HG02623 (cell line): ENCODE data around the gene DDX25.
"Not testable (repeated sequence)": the region's sequence is repeated elsewhere in the genome, so short reads cannot be mapped to it uniquely, and the experiment has no call there.

Source experiments
- ATAC-seq: cut with Tn5 transposase; IDR thresholded peaks from one replicate; pipeline ENCODE4 v1.9.1; 2021; ENCODE audit warnings: moderate library complexity; ENCODE audit not compliant: unreplicated experiment

The DDX25 gene

DNA sequence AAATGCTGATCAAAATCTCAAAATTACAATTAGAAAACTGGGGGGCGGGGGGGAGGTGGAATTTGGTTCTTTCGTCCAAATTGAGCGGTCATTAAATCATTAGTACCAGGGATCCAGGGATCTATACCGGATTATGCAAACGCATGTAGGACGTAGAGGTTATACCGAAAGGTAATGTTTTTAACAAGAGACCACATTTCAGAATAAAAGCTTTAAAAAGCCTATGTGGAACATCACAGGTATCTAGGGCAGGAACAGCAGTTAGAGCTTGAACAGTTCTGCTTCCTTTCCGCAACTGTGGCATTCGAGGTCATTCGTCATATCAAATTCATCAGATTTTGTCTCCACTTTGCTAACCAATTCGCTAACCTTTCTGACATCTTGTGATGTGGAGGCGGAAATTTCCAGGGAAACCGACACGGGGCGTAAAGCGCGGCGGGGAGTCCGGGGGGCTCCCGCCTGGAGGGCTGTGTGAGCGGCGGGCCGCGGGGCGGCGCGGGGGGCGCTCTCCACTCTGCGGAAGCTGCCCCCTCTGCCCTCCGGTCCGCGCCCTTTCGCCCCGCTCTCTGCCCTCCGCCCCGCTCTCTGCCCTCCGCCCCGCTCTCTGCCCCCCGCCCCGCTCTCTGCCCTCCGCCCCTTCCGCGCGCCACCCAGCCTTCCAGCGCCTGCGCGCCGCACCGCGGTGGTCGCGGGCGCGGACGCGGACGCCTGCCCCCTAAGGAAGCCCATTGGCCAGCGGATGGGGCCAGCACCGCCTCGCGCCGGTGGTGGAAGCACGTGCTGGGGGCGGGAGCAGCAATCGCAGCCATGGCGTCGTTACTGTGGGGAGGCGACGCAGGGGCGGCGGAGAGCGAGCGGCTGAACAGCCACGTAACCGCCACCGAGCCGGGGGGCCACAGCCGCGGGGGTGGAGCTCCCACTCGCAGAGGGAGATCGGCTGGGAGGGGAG lies at the start of gene DDX25:
DDX25 (plus strand) TSS at position 798 of the 949 bp plus-strand sequence; CDS start at position 808, 10 bp downstream.
- ATAC-seq = no peak

DNA sequence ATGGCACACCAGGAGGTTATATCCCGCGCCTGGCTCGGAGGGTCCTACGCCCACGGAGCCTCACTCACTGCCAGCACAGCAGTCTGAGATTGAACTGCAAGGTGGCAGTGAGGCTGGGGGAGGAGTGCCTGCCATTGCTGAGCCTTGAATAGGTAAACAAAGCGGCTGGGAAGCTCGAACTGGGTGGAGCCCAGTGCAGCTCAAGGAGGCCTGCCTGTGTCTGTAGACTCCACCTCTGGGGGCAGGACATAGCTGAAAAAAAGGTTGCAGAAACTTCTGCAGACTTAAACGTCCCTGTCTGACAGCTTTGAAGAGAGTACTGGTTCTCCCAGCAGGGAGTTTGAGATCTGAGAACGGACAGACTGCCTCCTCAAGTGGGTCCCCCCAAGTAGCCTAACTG lies 46.6 kb upstream of the DDX25 start:
- ATAC-seq = not testable (repeated sequence)

DNA sequence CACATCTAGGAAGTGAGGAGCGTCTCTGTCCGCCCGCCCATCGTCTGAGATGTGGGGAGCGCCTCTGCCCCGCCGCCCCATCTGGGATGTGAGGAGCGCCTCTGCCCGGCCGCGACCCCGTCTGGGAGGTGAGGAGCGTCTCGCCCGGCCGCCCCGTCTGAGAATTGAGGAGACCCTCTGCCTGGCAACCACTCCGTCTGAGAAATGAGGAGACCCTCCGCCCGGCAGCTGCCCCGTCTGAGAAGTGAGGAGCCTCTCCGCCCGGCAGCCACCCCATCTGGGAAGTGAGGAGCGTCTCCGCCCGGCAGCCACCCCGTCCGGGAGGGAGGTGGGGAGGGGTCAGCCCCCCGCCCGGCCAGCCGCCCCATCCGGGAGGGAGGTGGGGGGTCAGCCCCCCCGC lies 41.5 kb upstream of the DDX25 start:
- not testable (repeated sequence) for ATAC-seq

- ATAC-seq = not testable (repeated sequence)
Observed at GRCh38 chr11:125865354-125865753, 39.0 kb upstream of the DDX25 start.

- no peak for ATAC-seq
Observed at GRCh38 chr11:125869521-125869920, 34.8 kb upstream of the DDX25 start.

GRCh38 chr11:125871391-125872137 lies 32.7 kb upstream of the DDX25 start:
- ATAC-seq = no peak

GRCh38 chr11:125872138-125872491 lies 32.2 kb upstream of the DDX25 start:
- no peak for ATAC-seq

DNA sequence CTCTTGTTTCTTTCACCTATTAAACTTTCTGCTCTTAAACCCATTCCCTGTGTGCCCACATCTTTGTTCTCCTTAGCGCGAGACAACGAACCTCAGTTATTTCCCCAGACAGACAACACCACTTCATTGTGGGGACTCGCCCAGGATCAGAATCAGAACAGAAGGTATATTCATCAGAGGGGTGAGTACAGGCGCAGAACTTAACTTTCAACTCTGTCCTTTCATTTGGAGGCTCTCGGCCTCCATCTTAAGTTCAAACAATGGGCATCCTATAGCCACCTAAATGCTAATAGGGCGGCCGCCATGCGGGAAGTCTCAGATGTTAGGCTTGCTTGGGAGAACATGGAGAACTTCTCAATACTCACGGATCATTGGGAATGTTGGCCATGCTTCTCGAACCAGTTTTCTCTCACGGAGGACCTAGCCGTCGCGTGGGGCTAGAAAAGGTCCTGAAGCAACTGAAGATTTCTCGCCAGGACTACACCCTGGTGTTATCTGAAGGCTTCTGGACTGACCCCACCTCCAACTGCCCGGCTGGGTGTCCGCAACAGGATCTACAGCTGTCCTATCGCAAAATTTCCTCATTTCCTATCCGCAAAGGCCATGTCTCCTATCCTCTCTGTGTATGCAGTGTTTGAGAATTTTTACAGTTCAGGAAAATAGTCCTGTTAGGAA lies 30.3 kb upstream of the DDX25 start:
- no peak for ATAC-seq

DNA sequence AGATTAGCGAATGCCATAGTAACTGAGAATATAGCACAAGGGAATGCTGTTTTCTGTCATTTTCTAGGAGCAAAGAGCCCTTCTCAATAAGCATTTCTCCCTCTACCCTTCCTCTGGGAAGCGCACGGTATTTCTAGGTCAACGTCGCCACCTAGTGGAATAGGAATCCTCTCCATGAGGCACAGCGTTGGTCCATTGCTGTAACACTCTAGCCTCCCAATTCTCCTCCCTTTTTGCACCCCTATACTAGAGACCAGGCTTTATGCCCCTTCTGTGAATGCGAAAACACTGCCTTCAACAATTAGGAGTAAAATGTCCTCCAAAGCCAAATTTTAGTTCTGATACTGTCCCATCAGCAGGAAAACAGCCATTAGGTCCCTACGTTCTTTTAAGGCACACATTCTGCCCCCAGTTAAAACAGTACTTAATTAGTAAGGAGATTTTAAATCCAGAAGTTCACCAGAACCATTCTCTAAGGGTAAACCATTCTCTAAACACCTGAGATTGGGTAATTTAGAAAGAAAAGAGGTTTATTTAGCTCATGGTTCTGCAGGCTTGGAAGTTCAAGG lies 29.7 kb upstream of the DDX25 start:
- ATAC-seq = peak; percentile 74

GRCh38 chr11:125881291-125881690 lies 23.0 kb upstream of the DDX25 start:
- no peak for ATAC-seq

GRCh38 chr11:125883375-125883774 lies 20.9 kb upstream of the DDX25 start:
- no peak for ATAC-seq

- ATAC-seq = peak; percentile 33
Observed at GRCh38 chr11:125886997-125887372, 17.3 kb upstream of the DDX25 start.

DNA sequence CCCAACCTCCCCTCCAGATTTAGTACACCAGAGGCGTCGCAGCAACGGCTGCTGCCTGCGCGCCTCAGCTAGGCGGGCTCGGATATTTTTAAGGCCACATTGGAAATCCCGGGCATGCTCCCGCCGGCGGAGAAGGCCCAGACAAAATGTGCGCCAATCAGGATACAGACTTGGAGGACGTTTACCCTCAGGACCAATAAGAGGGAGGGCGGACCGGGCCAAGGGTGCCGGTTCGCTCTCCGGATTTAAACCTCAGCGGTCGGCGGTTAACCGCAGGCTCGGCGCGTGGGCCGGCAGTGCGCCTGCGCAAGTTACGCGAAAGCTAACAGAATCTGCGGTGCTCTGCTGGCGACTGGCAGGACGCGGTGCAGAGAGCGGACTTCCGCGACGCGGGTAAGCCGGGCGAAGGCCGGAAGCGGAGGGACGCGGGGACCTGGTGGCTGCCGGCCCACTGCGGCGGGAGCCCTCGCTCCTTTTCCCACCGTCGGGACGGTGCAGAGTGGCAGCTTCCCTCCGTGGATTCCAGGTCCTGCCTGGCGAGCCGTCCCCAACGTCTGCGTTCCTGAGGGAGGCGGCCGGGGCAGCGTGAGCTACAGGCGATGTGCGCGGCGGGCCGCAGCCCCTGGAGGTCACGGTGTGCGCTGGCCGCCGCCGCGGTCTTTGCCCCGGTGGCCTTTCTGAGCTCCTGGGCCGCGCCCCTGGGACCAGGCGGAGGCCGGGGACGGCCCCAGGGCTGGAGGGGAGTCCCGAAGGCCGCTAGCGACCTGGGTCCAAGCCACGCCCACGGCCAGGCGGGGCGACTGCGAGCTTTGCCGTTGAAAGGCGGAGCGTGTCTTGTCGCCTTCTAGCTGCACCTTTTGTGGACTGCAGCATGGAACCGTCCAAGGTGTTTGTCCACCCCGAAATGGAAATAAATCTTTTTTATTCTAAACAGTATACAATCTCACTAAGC lies 16.7 kb upstream of the DDX25 start, which contains the start of gene HYLS1:
HYLS1 (plus strand) TSS at position 296 of the 952 bp plus-strand sequence. CDS start 11,701 bp downstream, outside the sequence.
- peak; percentile 85 for ATAC-seq

- ATAC-seq = no peak
Observed at GRCh38 chr11:125890447-125891100, 13.7 kb upstream of the DDX25 start.

DNA sequence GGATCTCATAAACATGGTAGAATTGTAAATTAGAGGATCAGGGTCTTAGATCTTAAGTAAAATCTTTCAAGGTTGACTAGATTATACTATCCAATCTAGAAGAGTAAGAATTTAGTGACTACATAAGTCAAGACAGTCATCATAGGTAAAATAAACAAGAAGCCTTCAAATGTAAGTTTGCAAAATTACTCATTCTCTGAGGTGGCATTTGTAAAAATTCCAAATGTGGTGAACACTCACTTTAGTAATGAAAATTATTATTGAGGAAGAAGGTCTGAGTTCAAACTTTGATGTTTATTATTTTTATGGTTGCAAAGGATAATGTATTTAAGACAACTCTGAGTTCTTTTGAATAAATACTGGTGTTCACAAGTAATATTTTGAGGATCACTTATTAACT lies 12.2 kb upstream of the DDX25 start:
- no peak for ATAC-seq

DNA sequence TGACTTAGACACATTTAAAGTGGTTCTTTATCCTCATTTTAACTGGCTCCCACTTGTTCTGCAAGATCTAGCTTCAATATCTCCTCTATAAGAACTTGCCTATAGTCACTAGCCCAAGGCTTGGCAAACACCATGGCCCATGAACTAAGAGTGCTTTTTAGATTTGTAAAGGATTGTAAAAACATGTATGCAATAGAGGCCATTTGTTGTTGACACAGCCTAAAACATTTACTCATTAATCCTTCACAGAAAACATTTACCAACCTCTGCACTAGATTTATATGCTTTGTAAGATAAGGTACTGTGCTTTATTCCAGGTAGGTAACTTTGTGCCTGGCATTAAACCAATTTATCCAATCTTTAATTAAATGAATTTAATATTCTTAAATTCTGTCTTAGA lies 11.3 kb upstream of the DDX25 start:
- no peak for ATAC-seq

DNA sequence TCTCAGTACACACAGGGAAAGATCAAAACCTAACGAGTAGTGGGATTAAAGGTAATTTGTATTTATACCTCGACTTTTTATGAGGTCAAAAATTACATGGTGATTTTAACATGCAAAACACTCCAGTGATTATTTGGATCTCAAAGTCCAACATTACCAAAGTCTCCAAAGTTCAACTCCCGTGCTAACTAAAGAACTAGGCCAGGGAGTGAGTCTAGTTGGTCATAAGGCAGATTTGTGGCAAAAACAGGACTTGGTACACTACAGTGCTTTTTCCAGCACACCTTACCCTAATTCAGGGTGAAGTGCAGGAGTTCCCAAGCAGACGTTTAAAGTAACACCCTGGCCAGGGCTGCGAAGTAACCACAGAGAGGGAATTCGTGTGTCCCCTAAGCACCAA lies 2.4 kb upstream of the DDX25 start:
- no peak for ATAC-seq

DNA sequence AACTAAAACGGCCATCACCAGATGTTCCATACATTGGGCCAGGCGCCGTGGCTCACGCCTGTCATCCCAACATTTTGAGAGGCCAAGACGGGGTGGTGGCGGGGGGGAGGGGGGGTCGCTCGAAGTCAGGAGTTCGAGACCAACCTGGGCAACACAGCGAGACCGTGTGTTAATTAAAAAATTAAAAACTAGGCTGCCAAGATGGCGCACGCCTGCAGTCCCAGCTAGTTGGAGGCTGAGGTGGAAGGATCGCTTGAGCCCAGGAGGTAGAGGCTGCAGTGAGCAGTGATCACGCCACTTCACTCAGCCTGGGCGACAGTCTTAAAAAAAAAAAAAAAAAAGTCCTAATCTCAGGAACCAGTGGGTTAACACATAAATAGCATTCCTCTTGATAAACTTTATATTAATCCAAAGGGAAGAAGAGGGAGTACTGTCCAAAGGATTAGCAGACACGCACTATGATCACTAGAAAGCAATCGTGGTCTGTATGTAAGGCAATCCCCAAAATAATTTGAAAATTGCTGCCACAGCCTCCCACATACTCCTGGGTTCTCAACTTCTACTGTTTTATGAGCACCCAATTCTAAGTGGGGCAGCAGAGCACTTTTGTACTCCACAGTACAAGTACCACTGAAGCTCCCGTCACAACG lies 1.9 kb upstream of the DDX25 start:
- ATAC-seq = no peak
